Measurements from ENCODE around the gene KCNT1. TPM values are rescaled to one million over a fixed set of nuclear protein-coding genes. Genes with fewer than 3 reads are reported as not detected.

KCNT1 gene
- polyA plus RNA-seq, 2 of the 4 experiments (the other 2 are of a cell fraction), result not detected

DNA sequence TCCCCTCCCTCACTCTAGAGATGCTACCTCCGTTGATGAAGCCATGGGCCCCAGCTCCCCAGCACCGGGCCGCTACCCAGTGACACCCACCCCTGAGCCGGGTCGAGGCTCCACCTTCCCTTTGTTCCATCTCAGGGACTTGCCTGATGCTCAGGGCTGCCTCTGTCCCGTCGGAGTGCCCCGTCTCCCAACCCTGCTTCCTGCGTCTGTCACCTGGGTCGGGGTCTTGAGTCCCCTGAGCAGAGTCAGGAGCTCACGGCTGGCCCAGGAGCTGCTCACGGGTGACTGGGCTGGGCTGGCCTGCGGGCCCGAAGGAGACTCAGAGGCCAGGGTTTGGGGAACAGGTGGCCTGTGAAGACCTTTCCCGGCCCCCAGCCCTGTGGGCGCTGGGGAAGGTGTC lies 85.3 kb downstream of the KCNT1 start (continued):
- TF ChIP-seq, protein P1, sequence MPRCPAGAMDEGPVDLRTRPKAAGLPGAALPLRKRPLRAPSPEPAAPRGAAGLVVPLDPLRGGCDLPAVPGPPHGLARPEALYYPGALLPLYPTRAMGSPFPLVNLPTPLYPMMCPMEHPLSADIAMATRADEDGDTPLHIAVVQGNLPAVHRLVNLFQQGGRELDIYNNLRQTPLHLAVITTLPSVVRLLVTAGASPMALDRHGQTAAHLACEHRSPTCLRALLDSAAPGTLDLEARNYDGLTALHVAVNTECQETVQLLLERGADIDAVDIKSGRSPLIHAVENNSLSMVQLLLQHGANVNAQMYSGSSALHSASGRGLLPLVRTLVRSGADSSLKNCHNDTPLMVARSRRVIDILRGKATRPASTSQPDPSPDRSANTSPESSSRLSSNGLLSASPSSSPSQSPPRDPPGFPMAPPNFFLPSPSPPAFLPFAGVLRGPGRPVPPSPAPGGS (IDR thresholded peaks at IDR 0.05), result no peak

DNA sequence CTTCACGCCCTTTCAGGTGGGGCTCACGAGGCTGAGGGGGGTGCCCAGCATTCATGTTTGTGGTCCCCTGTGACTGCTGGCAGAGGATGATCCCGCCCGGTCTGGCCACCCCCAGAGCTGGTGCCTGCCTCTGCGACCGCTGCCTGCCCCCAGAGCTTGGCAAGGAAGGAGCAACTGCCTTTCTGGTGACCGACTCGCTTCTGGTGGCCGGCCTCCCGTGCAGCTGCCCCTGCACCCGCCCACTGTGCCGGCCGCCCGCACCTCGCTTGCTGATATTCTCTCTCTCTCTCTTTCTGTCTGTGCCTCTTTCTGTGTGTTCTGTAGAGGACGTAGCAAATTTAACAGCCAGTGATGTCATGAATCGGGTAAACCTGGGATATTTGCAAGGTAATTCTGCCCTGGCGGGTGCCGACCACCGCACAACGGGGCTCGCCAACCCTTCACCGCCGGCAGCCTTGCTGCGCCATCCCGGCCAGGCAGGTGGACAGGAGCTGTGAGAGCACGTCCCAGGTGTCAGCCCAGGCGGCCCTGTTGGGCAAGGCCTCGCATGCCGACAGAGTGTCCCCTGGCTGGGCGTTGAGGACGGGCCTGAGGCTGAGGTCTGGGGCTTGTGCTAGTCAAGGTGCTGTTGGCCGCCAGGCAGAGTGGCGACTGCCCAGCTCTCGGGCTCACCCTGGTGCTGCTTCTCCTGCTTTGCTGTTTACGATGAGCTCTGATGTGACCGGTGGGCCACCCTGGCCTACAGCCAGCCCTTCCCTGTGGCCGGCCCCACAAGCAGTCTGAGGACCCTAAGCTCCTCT lies 86.0 kb downstream of the KCNT1 start:
- Histone ChIP-seq H3K4me3 (no peak overlapping the region), H3K27ac (no peak overlapping the region), H3K4me1 (no peaks in the 10 kb centered on the region), H3K4me2 (no peak overlapping the region), H3K9me3 (no peaks in the 10 kb centered on the region)
- FAIRE-seq (no peak), DNase-seq (ENCODE audit: low read depth in 1 of 2, low spot score in 1 of 2) (no peak), ATAC-seq (no peak)
- 78% methylated on average over 27 of the region's 38 CpGs for WGBS (ENCODE audit: missing lambda C conversion rate)
- ChIA-PET POLR2A (no interaction called here), CTCF (interaction anchor here (0.8 to 2.4 kb wide), 9 partner anchors 10 to 185 kb away, joined by 3 to 11 read pairs (median 4); no protein-coding TSS in a partner anchor)
- no peak for TF ChIP-seq CBX2 (IDR thresholded peaks at IDR 0.05; ENCODE audit: borderline replicate concordance, low read depth)
- no peak for TF ChIP-seq SREBF2 (IDR thresholded peaks at IDR 0.05)
- TF ChIP-seq, protein P2, sequence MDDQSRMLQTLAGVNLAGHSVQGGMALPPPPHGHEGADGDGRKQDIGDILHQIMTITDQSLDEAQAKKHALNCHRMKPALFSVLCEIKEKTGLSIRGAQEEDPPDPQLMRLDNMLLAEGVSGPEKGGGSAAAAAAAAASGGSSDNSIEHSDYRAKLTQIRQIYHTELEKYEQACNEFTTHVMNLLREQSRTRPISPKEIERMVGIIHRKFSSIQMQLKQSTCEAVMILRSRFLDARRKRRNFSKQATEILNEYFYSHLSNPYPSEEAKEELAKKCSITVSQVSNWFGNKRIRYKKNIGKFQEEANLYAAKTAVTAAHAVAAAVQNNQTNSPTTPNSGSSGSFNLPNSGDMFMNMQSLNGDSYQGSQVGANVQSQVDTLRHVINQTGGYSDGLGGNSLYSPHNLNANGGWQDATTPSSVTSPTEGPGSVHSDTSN (IDR thresholded peaks at IDR 0.05), result no peak
- no peak for TF ChIP-seq RARB (CRISPR knock-in tag; IDR thresholded peaks at IDR 0.05)
- TF ChIP-seq RAD21 (conservative IDR thresholded peaks at IDR 0.05 in 1 of 2, IDR thresholded peaks at IDR 0.05 in 1 of 2), result no peak
- TF ChIP-seq MAFK (IDR thresholded peaks at IDR 0.05; ENCODE audit: partially characterized antibody), result no peak
- TF ChIP-seq FOSL2 (IDR thresholded peaks at IDR 0.05), result no peak
- TF ChIP-seq FOSL2 (CRISPR knock-in tag; IDR thresholded peaks at IDR 0.05), result no peak
- TF ChIP-seq HOXB5 (CRISPR knock-in tag; IDR thresholded peaks at IDR 0.05), result no peak
- TF ChIP-seq RFX5 (IDR thresholded peaks at IDR 0.05), result no peak
- no peak for TF ChIP-seq FOSB (CRISPR knock-in tag; IDR thresholded peaks at IDR 0.05)
- TF ChIP-seq, protein P3, sequence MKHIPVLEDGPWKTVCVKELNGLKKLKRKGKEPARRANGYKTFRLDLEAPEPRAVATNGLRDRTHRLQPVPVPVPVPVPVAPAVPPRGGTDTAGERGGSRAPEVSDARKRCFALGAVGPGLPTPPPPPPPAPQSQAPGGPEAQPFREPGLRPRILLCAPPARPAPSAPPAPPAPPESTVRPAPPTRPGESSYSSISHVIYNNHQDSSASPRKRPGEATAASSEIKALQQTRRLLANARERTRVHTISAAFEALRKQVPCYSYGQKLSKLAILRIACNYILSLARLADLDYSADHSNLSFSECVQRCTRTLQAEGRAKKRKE (CRISPR knock-in tag; IDR thresholded peaks at IDR 0.05; ENCODE audit: low read depth), result no peak
- TF ChIP-seq, protein P4, sequence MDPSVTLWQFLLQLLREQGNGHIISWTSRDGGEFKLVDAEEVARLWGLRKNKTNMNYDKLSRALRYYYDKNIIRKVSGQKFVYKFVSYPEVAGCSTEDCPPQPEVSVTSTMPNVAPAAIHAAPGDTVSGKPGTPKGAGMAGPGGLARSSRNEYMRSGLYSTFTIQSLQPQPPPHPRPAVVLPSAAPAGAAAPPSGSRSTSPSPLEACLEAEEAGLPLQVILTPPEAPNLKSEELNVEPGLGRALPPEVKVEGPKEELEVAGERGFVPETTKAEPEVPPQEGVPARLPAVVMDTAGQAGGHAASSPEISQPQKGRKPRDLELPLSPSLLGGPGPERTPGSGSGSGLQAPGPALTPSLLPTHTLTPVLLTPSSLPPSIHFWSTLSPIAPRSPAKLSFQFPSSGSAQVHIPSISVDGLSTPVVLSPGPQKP (IDR thresholded peaks at IDR 0.05; ENCODE audit: low read depth, low read length), result no peak
- TF ChIP-seq JUN (IDR thresholded peaks at IDR 0.05), result no peak
- no peak for TF ChIP-seq CBX8 (IDR thresholded peaks at IDR 0.05)
- TF ChIP-seq RNF2 (IDR thresholded peaks at IDR 0.05; ENCODE audit: borderline replicate concordance, low read depth), result no peak
- TF ChIP-seq, protein P5, sequence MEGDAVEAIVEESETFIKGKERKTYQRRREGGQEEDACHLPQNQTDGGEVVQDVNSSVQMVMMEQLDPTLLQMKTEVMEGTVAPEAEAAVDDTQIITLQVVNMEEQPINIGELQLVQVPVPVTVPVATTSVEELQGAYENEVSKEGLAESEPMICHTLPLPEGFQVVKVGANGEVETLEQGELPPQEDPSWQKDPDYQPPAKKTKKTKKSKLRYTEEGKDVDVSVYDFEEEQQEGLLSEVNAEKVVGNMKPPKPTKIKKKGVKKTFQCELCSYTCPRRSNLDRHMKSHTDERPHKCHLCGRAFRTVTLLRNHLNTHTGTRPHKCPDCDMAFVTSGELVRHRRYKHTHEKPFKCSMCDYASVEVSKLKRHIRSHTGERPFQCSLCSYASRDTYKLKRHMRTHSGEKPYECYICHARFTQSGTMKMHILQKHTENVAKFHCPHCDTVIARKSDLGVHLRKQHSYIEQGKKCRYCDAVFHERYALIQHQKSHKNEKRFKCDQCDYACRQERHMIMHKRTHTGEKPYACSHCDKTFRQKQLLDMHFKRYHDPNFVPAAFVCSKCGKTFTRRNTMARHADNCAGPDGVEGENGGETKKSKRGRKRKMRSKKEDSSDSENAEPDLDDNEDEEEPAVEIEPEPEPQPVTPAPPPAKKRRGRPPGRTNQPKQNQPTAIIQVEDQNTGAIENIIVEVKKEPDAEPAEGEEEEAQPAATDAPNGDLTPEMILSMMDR (IDR thresholded peaks at IDR 0.05), result no peak
